ENCODE data around the gene PAX2. TPM values are rescaled to one million over a fixed set of nuclear protein-coding genes. Genes with fewer than 3 reads are reported as not detected.

PAX2 gene
- total RNA-seq, 1 experiment from 2014 or later, result not detected

DNA sequence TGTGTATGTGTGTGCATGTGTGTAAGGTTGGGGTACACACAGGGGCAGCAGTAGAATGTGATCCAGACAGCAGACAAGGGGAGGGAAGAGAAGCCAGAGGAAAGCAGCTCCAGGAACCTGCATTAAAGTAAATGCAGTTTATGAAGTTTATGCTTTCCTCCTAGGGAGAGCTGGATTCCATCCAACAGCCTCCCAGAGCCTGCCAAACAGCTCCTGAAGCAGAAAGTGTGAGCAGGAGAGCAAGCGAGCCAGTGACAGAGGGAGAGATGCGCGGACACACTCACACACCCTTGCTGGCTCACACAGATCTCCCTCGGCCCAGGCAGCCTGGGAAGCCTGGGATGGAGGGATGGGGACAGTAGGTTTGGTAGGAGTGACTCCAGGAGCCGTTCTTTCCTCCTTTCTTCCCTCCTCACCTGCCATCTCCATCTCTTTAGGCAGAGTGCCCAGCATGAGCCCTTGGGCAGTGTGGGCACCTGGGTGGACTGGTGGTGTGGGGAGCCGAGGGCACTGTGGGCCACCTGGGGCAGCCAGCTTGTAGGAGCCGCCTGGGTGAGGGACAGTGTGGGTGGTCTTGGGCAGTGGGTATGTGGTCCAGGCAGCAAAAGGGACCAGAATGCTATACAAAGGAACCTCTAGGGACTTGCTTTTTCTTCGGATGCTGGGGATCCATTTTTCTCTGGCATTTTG, 46.1 kb downstream of the PAX2 start:
- Histone ChIP-seq H3T11ph (ENCODE audit: low read length) (no peak overlapping the region), H3K23me2 (ENCODE audit: insufficient read length, low read depth, low read length, poor library complexity, severe bottlenecking) (no peaks in the 10 kb centered on the region), H3K4ac (ENCODE audit: low read depth, low read length) (no peak overlapping the region), H3K79me1 (ENCODE audit: insufficient read depth, low read depth, low read length, poor library complexity, severe bottlenecking) (no peaks in the 10 kb centered on the region), H4K20me1 (ENCODE audit: control insufficient read depth, insufficient read depth, insufficient read length) (no peaks in the 10 kb centered on the region), H2AFZ (ENCODE audit: low read length) (no peak overlapping the region), H3K9me3 (ENCODE audit: control insufficient read depth, low read depth, low read length) (no peaks in the 10 kb centered on the region), H3K4me1 (ENCODE audit: insufficient read depth, low read length) (peaks cover 13% of the 10 kb centered on the region; the same call in 1 of the 2 replicates), H4K91ac (ENCODE audit: insufficient read length, low read depth, low read length) (no peak overlapping the region), H3K27me3 (ENCODE audit: insufficient read depth, low read length) (no peaks in the 10 kb centered on the region), H3K27ac (ENCODE audit: insufficient read length, low read depth, low read length) (no peak overlapping the region), H3K56ac (ENCODE audit: insufficient read length, low read depth, low read length) (no peak overlapping the region), H2BK15ac (ENCODE audit: low read depth, low read length) (no peak overlapping the region), H3K18ac (ENCODE audit: insufficient read length, low read depth, low read length) (no peak overlapping the region), H3K4me2 (ENCODE audit: insufficient read depth, insufficient read length, low read length) (no peak overlapping the region), H3K23ac (ENCODE audit: insufficient read length, low read depth, low read length) (no peak overlapping the region), H2BK12ac (ENCODE audit: insufficient read length, low read depth, low read length) (no peak overlapping the region), H2BK120ac (ENCODE audit: low read depth, low read length, poor library complexity, severe bottlenecking) (no peak overlapping the region), H2AK5ac (ENCODE audit: insufficient read length, low read length) (no peak overlapping the region), H3K79me2 (ENCODE audit: insufficient read depth, low read length) (no peaks in the 10 kb centered on the region), H2BK5ac (ENCODE audit: insufficient read length, low read length) (no peak overlapping the region), H3K9ac (ENCODE audit: extremely low read depth, insufficient read length, low read length) (no peak overlapping the region), H4K8ac (replicated peaks; ENCODE audit: insufficient read length, low read depth, low read length) (no peak overlapping the region), H4K5ac (ENCODE audit: insufficient read length, low read depth, low read length) (no peak overlapping the region), H2BK20ac (ENCODE audit: low read depth, low read length, poor library complexity, severe bottlenecking) (no peak overlapping the region), H3K14ac (ENCODE audit: insufficient read depth, low read length) (no peak overlapping the region; the same call in 1 of the 2 replicates)
- no peaks in the 10 kb centered on the region for H3K36me3 Mint-ChIP-seq (ENCODE audit: insufficient read depth in 1 of 3, low read depth in 3 of 3)
- peaks cover 40 to 54% of the 10 kb centered on the region in 2 experiments for H3K4me1 Mint-ChIP-seq
- H3K27ac Mint-ChIP-seq, result no peak overlapping the region
- H3K4me3 Mint-ChIP-seq, result no peak overlapping the region
- no peaks in the 10 kb centered on the region for H3K9me3 Mint-ChIP-seq
- no peak for DNase-seq
- WGBS (ENCODE audit: extremely low coverage, insufficient read length, low lambda C conversion rate), result no CpG with 5 or more reads among the region's 8 CpGs
- peaks cover 64% of the 10 kb centered on the region for H3K27me3 Mint-ChIP-seq (ENCODE audit: low read depth)
- TF ChIP-seq, protein P1, sequence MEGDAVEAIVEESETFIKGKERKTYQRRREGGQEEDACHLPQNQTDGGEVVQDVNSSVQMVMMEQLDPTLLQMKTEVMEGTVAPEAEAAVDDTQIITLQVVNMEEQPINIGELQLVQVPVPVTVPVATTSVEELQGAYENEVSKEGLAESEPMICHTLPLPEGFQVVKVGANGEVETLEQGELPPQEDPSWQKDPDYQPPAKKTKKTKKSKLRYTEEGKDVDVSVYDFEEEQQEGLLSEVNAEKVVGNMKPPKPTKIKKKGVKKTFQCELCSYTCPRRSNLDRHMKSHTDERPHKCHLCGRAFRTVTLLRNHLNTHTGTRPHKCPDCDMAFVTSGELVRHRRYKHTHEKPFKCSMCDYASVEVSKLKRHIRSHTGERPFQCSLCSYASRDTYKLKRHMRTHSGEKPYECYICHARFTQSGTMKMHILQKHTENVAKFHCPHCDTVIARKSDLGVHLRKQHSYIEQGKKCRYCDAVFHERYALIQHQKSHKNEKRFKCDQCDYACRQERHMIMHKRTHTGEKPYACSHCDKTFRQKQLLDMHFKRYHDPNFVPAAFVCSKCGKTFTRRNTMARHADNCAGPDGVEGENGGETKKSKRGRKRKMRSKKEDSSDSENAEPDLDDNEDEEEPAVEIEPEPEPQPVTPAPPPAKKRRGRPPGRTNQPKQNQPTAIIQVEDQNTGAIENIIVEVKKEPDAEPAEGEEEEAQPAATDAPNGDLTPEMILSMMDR (conservative IDR thresholded peaks at IDR 0.05), result no peak
